TTC549 (cell line): ENCODE results near the gene SGIP1.
"Not testable (repeated sequence)": the region's sequence is repeated elsewhere in the genome, so short reads cannot be mapped to it uniquely, and the experiment has no call there.

Experiments used
- FAIRE-seq: peaks from 2 replicates; lab custom pipeline; 2012; peaks lifted over from hg19 to GRCh38; lab: Jason Lieb, UNC

The SGIP1 gene

DNA sequence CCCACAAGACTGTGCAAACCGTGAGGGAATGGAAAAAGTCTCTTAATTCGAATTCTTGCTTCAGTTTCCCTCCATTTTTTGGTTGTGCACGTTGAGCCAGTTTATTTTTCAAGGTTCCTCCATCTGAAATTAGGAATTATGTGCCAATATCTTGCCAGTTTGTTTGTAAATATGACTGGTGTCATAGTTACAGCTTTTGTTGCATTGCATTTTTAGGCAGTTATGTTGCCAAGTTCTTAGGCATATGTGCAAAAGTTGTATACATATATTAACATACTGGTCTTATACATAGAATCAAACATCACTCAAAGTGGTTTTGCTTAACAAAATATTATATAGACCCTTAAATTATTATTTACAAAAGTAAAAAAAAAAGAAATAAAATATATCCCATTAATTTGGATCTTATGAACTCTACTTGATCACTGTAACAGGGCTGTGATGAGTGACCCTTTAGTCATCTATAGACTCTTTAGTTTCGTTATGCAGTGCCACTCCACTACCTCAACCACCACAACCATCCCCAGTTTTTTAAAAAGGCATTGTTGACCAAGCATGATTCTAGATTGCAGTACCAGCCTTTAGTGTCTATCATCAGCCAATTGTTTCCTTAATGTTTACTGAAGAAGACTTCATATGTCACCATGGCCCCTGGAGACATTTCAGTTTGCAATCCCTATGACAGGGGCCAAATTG, 197.4 kb downstream of the SGIP1 start:
- FAIRE-seq: no peak

DNA sequence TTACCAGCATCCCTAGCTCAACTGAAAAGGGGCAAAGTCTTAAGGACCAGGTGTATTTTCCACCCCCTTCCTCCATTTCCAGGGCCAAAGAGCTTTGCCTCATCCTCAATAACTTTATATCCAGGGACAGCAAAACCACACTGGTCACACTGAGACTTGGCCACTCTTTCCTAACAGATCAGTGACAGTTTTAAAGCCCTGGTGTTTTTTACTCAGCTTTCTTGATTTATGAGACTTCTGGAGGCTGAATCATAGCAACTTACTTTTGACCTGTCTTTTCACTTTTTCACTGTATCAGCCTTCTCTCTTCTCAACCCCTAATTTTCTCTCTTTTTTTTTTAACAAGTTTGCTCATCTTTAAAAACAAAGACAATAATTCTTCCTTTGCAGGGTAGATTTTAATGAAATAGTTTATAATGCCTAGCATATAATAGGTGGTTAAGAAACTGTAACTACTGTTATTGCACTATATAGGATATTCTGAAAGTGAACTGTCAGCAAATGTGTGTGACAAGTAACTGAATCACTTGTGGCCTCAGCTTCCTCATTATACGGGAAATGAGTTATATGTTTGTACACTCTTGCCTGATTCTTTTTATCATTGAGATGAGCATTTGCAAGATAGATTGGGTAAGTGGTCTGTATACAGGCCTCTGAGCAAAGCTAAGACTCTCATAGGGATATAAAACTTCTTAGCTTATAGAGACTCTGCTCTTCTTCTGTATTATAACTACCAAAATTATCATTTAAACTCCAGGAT, 198.6 kb downstream of the SGIP1 start:
- no peak for FAIRE-seq

DNA sequence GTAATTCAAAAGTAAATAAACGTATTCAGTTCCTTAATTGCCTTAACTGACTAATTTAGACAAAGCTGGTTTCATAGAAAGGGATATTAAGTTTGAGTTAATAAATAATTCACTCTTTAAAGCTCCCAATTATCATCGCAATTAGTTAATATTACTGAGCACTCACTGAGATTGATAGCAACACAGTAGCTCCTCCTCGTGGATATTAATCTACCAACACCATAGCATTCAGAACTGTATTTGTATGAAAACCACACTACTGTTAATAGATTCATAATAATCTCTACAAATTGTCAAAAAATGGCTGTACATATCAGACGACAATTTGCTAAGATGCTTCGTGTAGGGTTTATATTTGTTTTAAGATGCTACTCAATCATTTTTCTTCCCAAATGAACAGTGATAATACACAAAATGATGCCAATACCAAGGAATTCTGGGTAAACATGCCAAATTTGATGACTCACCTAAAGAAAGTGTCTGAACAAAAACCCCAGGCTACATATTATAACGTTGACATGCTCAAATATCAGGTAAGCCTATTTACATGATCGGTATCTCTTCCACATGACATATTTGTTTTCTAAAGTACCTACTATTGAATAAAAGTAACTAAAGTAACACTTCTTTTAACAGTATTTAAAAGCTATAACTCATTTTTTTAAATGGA, 199.5 kb downstream of the SGIP1 start:
- no peak for FAIRE-seq

DNA sequence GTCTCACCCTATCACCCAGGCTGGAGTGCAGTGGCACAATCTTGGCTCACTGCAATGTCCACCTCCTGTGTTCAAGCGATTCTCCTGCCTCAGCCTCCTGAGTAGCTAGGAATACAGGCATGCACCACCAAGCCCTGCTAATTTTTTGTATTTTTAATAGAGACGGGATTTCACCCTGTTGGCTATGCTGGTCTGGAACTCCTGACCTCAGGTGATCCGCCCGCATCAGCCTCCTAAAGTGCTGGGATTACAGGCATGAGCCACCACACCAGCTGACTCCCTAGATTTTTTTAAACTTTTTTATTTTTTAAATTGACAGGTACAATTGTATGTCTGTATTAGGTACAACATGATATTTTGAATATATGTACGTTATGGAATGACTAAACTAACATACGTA, 200.6 kb downstream of the SGIP1 start:
- FAIRE-seq: not testable (repeated sequence)

DNA sequence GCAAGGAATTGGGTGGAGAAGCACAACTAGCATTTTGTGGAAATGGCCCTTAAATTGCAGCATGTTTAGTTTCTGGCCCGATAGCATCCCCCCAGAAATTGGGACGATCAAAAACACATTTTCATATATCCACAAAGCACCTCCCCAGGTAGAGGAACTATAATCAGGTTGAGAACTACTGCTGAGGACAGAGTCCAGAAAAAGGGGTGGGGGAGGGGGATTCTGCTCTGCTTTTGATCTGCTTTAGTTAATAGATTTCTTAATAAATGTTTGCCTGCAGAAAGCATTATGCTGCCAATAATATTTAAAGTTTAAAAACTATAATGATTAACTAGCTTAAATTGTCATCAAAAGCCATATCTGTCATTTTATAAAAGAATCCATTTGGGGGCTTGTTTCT, 203.9 kb downstream of the SGIP1 start:
- FAIRE-seq: no peak

DNA sequence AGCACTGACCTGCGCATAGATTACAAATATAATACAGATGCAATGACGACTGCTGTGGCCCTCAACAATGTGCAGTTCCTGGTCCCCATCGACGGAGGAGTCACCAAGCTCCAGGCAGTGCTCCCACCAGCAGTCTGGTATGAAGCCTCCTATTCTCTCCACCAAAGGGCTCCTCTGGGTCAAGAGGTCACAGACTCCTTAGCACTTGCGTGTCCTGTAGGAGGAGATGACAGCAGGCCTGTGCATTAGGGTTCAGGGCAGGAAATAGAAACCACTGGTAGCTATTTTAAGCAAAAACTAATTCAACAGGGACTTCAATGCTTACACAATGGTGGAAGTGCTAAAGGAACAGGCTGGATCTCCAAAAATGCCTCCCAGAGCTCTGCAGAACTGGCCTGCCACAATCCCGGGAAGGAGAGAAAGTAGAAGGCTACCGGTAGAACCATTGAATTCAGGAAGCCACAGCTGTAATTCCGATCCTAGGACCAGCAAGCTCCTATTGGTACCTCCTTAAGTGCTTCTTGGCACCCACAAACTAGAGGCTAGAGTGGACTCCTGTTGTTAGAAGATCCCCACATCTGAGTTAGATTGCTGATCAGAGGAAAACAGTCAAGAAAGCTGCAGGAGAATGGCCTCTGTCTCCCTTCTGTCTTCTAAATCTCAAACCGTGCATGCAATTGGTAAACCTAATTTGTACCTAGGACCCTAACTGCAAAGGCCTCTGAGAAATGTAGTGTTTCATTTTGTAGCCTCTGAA, 205.6 kb downstream of the SGIP1 start:
- FAIRE-seq: no peak

DNA sequence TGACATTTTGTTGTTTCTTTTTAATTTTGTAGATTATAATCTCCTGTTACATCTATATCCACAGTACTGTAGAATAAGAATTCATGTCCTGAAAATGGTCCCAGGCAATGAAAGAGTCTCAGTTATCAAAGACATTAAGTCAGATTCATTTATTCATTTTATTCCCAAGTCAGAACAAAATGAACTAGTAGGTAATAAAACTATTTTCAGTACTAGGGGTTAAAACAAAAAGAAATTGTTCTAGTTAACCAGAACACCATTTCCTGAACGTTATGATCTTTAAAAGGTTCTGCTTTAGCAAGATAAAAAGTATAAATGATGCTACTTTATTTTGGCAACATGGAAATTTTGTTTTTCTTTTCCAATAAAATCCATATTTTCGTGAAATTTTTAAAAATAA, 211.5 kb downstream of the SGIP1 start:
- peak; percentile 31 for FAIRE-seq

DNA sequence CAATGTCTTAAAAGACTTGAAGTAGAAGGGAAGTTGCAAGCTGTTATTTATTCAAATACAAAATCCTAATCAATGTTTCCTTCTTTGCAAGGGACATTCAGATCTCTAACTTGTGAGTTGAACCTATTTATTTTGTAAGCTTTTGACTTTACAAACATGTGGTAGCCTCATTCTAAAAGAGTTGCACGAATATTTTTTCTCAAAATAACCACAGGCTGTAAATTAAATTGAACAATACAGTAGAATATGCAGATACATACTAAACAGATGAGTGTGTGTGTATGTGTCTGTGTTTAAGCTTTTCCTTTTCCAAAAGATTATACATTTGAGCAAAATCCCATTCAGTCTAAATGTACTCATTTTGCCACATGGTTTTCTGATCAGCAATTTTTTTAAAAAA, 213.5 kb downstream of the SGIP1 start:
- FAIRE-seq: no peak

DNA sequence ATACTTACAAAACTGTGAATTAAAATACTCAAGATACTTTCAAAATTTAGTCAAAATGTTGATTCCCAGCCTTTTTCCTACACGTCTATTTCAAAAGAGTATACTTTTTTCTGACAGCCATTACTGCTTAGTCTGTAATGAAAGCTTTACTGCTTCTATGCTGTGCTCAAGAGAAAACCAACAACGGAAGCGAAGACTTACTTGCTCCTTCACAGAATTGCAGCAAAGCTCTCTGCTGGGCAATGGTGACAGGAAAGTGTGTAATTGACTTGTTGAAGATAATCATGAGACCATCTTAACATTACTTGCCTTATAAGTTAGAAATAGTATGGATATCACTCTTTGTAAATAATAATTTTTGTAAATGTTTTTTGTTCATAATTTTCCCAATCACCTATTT, 216.6 kb downstream of the SGIP1 start:
- peak; percentile 25 for FAIRE-seq

DNA sequence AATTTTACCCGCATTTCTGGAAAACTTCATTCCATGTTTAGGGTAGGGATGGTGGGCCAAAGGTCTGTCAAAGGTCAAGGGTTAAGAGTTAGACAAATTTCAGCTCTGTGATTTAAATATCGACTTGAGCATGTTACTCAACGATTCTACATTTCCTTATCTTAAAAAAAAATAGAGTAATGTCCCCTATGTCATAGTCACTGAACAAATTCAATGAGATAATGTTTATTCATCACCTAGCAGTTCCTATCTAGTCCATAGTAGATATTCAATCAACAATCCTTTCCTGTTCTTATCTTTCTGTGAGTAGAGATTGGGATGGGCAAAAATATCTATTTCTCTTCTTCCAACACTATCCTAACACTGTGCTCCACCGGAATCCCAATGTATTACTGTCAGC, 217.2 kb downstream of the SGIP1 start:
- FAIRE-seq: no peak

DNA sequence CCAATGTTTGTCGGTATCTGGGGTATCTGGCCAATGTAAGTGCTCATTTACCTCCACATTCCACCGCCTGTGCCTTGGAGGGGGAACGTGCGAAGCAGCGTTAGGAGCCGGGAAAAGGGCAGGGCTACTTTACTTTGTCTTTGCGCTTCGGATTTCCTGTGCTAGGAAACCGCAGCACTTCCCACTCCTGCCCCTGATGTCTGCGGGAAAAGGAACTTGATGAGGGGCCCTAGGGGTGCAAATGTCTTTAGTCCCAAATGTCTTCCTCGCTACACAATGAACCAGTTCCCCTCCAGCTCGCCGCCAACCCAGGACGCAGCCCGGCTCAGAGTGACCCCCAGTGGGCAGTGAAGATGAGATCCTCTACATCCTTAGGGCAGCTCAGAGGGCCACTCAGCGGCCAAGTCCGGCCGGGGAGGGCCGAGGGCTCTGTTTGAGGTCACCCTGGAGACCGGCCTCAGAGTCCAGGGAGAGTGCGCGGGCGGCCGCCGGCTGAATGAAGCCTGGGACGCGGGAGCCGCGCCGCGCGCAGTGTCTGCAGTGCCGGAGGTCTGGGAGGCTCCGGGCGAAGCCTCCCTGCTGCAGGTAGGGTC, 218.1 kb downstream of the SGIP1 start, which contains the start of gene DYNLT5:
Gene DYNLT5 (plus strand): TSS at position 460 of the 593 bp plus-strand sequence. CDS start 2,200 bp downstream, outside the sequence.
- no peak for FAIRE-seq

DNA sequence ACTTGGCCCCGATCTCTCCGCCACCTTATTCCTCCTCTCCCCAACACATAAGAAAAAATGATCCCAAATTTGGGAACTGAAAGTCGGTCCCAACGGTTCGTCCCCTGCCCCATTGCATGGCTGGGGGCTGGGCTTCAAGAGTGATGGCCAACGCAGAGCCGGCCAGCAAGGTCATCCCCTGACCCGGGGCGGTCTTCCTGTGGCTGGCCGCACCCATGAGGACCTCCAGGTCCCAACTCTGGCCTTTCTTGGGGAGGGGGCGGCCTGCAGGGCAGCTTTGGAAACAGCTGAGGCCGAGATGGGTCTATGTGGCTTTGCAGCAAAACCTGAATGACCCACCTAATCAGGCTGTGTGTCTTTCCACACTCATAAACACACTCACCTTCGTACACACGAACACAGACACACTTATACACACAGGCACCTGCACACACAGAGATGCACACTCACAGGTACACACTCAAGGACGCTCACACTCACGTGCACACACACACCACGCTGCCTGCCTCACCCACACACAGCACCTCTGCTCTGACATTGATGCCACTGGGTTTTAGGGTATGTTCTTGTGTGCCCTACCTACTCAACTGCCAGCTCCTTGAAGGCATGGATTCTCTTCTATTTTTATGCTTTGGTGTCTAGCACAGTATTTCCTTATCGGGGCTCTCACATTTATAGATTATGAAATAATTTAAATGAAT, 218.9 kb downstream of the SGIP1 start:
- no peak for FAIRE-seq

DNA sequence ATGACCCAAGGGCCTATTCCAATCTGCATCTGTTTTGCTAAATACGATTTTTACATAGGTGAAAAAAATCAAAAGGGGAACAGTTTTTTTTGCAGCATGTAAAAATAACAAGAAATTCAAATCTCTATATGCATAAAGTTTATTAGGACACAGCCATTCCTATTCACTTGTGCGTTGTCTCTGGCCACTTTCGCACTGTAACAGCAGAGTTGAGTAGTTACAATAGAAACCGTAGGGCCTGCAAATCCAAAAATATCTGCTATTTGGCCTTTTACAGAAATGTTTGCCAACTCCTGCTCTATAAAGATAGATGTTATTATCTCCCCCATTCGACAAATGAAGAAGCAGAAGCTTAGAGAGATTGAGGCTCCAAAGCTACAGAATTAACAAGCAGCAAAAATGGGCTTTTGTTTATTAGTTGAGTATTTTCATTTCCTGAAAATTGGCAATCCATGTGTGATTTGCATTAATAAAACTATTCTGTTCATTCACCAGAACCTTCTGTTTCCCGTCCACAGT, 223.8 kb downstream of the SGIP1 start:
- no peak for FAIRE-seq

DNA sequence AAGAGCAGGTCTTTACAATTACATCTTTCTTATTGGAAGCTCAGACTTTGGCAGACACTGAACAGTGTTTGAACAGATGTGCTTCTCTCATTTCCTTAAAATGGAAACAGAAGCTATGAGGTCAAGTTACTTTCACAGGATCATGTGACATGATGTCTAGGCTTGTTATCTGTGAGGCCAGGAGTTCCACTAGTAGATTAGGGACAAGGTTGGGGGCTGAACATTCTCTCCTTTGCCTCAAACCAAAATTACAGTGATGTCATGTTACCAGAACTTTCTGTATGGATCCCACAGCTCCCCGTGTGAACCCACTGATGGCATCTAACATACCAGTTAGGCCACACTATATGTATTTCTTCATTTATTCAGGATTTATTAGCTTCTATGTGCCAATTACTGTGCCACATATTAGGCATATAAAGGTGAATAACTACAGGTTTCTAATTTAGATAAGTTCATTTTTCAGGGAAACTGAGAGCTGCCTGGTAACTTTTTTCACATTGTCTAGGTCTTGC, 224.3 kb downstream of the SGIP1 start:
- no peak for FAIRE-seq

DNA sequence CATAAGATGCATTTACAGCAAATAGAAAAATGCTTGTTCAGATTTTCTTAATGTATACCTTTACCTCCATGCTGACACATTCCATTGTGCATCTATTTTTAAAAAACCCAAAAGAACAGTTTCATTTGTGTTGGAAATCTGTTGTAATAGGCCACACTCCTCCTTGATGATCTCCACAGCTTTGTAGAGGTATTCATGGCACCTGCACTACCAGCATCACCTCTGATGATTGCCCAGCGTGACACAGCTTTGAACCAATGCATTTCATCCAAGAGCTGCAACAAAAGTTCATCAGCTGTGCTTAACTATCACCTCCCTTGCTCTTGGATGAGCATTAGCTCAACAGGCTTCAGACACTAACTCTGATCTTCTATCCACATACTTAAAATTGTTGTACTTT, 226.6 kb downstream of the SGIP1 start:
- no peak for FAIRE-seq

DNA sequence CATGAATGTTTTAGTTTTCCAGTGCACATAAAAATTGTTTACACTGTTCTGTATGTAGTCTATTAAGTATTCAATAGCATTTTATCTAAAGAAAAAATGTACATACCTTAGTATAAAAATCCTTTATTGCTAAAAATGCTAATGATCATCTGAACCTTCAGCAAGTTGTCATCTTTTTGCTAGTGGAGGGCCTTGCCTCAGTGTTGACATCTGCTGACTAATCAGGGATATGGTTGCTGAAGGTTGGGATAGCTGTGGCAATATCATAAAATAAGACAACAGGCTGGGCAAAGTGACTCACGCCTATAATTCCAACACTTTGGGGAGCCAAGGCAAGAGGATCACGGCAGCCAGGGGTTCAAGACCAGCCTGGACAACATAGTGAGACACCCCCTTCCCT, 227.3 kb downstream of the SGIP1 start:
- no peak for FAIRE-seq

DNA sequence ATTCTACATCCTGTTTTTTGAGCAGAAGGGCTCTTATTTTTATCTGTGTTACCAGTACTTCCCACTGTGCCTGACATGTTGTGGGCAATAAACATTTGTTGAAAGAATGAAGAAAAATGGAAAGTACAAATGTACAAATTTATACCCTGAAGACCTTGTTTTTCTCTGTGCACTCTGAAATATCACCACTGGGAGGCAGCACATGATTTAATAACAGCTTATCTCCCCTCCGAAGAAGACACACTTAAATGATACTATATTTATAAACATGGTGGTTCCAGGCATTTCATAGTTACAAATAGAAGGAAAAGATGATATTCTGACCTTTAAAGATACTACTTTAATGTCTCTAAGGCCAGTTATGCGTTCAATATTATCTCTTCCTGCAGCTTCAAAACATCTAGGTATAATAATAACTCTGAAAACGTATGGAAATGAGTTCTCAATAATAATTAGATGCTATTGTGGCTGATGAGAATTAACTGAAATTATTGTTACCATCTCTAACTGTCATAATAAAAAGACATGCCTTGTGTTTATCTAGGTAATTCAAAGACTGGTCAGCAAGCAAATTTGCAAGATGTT, 231.1 kb downstream of the SGIP1 start:
- peak; percentile 81 for FAIRE-seq

DNA sequence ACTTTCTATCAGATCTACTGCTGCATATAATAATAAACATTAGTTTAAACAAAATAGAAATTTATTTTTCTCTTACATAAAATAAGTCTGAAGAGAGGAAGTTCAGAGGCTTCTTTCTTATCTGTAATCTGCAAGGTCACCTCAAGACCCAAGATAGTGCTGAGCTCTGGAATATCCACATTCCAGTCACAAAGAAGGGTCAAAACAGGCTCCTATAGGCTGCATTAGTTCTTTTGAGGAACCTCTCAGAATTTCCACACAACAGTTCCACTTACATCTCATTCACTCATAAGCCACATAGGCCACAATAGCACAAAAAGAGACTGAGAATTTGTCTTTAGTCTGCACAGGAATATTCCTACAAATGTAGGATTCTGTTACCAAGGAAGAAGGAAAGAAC, 233.7 kb downstream of the SGIP1 start:
- FAIRE-seq: no peak

DNA sequence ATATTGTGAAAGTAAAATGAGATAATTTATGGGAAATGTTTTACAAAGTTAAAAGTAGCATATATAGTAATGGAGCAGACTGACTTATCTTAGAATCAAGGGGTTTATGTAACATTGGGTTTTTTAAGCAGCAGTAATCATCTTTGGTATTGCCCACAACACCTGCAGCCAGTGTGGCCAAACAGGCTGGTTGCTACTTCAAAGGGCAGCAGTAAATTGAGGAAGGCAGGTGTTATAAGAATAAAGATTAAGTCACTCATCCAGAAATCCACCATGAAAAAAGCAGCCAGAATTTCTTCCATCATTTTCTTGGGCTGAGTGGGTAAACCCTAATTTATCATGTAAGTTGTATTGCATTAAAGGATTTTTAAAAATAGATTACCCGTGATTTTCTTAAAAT, 235.0 kb downstream of the SGIP1 start:
- no peak for FAIRE-seq

DNA sequence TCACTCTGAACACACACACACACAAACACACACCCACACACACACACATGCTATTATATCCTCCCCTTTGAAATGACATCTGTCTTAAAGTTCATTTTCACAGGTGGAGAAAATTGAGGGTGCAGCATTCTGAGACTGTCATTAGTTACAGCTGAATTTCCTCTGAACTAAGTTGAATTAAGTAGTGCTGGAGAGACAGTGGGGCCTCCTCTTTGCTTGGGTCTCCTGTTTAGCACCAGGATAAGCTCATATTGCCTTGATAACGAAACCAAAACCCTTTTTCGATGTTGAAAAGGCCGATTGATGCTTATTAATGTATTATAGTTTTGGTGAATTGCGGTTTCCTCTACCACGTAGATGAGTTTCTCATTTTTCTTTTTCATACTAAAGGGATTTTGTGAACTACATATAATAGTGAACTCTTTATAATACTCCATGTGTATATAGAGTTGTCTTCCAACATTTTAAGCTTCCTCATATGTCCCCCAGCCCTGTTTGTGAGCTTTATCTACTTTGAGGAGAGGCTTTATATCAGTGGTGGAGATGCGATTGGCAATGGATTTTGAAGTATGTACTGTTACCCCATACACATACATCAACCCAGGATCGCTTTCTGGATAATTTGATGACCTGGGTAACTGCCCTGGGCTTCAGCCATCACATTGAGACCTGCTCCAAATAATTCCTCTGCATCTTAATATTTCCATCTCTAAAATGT, 235.7 kb downstream of the SGIP1 start:
- FAIRE-seq: no peak
